A549 (cell line): ENCODE measurements around the gene PMPCA. TPM values are rescaled to one million over a fixed set of nuclear protein-coding genes. Genes with fewer than 3 reads are reported as not detected.

Experiments
- ATAC-seq, 2 experiments: fragments of 200-7000 bp in 1 of 2; fragments of >200 bp in 1 of 2; cut with Nextera tagmentation in 1 of 2; cut with Tn5 transposase in 1 of 2; 3 replicates each; pipeline versions ENCODE4 v1.8.0 to v1.9.1; 2018 to 2020; ENCODE audit warnings: mild to moderate bottlenecking in 1 of 2, moderate library complexity in 1 of 2
- CTCF ChIA-PET: fragments of 300-600 bp; sonication (Branson Sonifier 250); formaldehyde crosslinking; extraction: SDS; loops from one replicate; lab custom pipeline; 2021; ENCODE audit warnings: antibody characterized with exemption, inconsistent platforms; lab: Yijun Ruan, JAX
- POLR2A ChIA-PET: fragments of 350-600 bp; formaldehyde crosslinking; extraction: SDS; loops from one replicate; lab custom pipeline; 2021; ENCODE audit warnings: antibody characterized with exemption, inconsistent platforms; lab: Yijun Ruan, JAX
- DNase-seq, 2 experiments: peaks; one replicate each; pipeline versions ENCODE4 v3.0.0 to v3.0.0-alpha.2; 2011 to 2016; ENCODE audit warnings: low read depth in 1 of 2, low spot score in 1 of 2
- FAIRE-seq: peaks from 2 replicates; lab custom pipeline; 2011; peaks lifted over from hg19 to GRCh38; lab: Jason Lieb, UNC
- H3K27ac ChIP-seq, 2 experiments: fragments of >200 bp; sonication (Bioruptor Twin); formaldehyde crosslinking; 3 replicates each; pipeline ENCODE4 v1.5.1; 2016 to 2017
- H3K4me1 ChIP-seq: fragments of >200 bp; sonication (Bioruptor Twin); formaldehyde crosslinking; 3 replicates; pipeline ENCODE4 v1.6.1; 2016
- H3K4me2 ChIP-seq: fragments of >200 bp; sonication (Bioruptor Twin); formaldehyde crosslinking; 3 replicates; pipeline ENCODE4 v1.6.1; 2016
- H3K4me3 ChIP-seq: fragments of >200 bp; sonication (Bioruptor Twin); formaldehyde crosslinking; 3 replicates; pipeline ENCODE4 v1.5.1; 2016
- H3K9me3 ChIP-seq: fragments of >200 bp; sonication (Bioruptor Twin); formaldehyde crosslinking; 3 replicates; pipeline ENCODE4 v1.6.1; 2016
- BCL3 ChIP-seq: fragments of >200 bp; sonication (Bioruptor Twin); formaldehyde crosslinking; IDR thresholded peaks from 3 replicates; pipeline ENCODE4 v1.6.1; 2016
- BHLHE40 ChIP-seq: IDR thresholded peaks from 2 replicates; pipeline ENCODE4 v1.6.1; 2012; ENCODE audit warnings: low read depth, low read length, inconsistent platforms
- EHF ChIP-seq: fragments of 250-450 bp; sonication (Bioruptor Pico); IDR thresholded peaks from 2 replicates; pipeline ENCODE4 v1.5.0; 2020; ENCODE audit warnings: mild to moderate bottlenecking
- EHMT2 ChIP-seq: fragments of 200-600 bp; sonication (generic); IDR thresholded peaks from 2 replicates; pipeline ENCODE4 v1.6.1; 2016; ENCODE audit warnings: antibody characterized with exemption, low read depth, mild to moderate bottlenecking, moderate library complexity
- ESRRA ChIP-seq: fragments of 150-350 bp; IDR thresholded peaks from 2 replicates; pipeline ENCODE4 v1.6.1; 2014; ENCODE audit warnings: mild to moderate bottlenecking, low read length, borderline replicate concordance
- FOSB ChIP-seq: fragments of 250-450 bp; sonication (Bioruptor Pico); IDR thresholded peaks from 2 replicates; pipeline ENCODE4 v1.5.0; 2020; ENCODE audit warnings: mild to moderate bottlenecking, moderate library complexity
- GATA3 ChIP-seq: IDR thresholded peaks from 2 replicates; pipeline ENCODE4 v1.6.1; 2012; ENCODE audit warnings: borderline replicate concordance
- HDAC2 ChIP-seq: fragments of 200-600 bp; sonication (generic); IDR thresholded peaks from 2 replicates; pipeline ENCODE4 v1.6.1; 2016
- HOXA7 ChIP-seq: fragments of 250-450 bp; sonication (Bioruptor Pico); IDR thresholded peaks from 2 replicates; pipeline ENCODE4 v1.5.0; 2020; ENCODE audit warnings: mild to moderate bottlenecking, moderate library complexity
- HOXB13 ChIP-seq: fragments of 250-450 bp; sonication (Bioruptor Pico); IDR thresholded peaks from 2 replicates; pipeline ENCODE4 v1.5.0; 2020; ENCODE audit warnings: low read depth, mild to moderate bottlenecking, moderate library complexity
- JUN ChIP-seq, 2 experiments: fragments of >200 bp; sonication (Bioruptor Twin); formaldehyde crosslinking; IDR thresholded peaks; 2 replicates in 1 of 2; 3 replicates in 1 of 2; pipeline ENCODE4 v1.6.1; 2016 to 2017
- KDM1A ChIP-seq: fragments of 200-600 bp; sonication (generic); IDR thresholded peaks from 2 replicates; pipeline ENCODE4 v1.6.1; 2016; ENCODE audit warnings: low read depth, mild to moderate bottlenecking
- MAFK ChIP-seq: fragments of 450-650 bp; IDR thresholded peaks from 2 replicates; pipeline ENCODE4 v1.6.1; 2014; ENCODE audit not compliant: partially characterized antibody
- MAX ChIP-seq: IDR thresholded peaks from 2 replicates; pipeline ENCODE4 v1.6.1; 2012
- NR3C1 ChIP-seq: fragments of >200 bp; sonication (Bioruptor Twin); formaldehyde crosslinking; IDR thresholded peaks from 3 replicates; pipeline ENCODE4 v1.6.1; 2017
- PHF8 ChIP-seq: fragments of 200-600 bp; sonication (generic); IDR thresholded peaks from 2 replicates; pipeline ENCODE4 v1.6.1; 2016; ENCODE audit warnings: low read depth, mild to moderate bottlenecking, antibody characterized with exemption, moderate library complexity, borderline replicate concordance
- POLR2A ChIP-seq: IDR thresholded peaks from 2 replicates; pipeline ENCODE4 v1.6.1; 2012; ENCODE audit warnings: mild to moderate bottlenecking, low read length
- POLR2AphosphoS2 ChIP-seq: conservative IDR thresholded peaks from 2 replicates; pipeline ENCODE4 v1.6.1; 2012; ENCODE audit warnings: low read length, improper control_type of control experiment, inconsistent platforms
- RCOR1 ChIP-seq: fragments of 150-350 bp; IDR thresholded peaks from 2 replicates; pipeline ENCODE4 v1.6.1; 2014; ENCODE audit warnings: antibody characterized with exemption, low read length, low read depth
- RFX5 ChIP-seq: fragments of 450-650 bp; IDR thresholded peaks from 2 replicates; pipeline ENCODE4 v1.7.1; 2014; ENCODE audit warnings: antibody characterized with exemption, mild to moderate bottlenecking, moderate library complexity
- RNF2 ChIP-seq: fragments of 200-600 bp; sonication (generic); IDR thresholded peaks from 2 replicates; pipeline ENCODE4 v1.6.1; 2016; ENCODE audit warnings: low read depth, mild to moderate bottlenecking, antibody characterized with exemption, moderate library complexity, borderline replicate concordance
- ZFP36 ChIP-seq: fragments of 450-650 bp; IDR thresholded peaks from 2 replicates; pipeline ENCODE4 v1.6.1; 2014; ENCODE audit warnings: borderline replicate concordance; ENCODE audit not compliant: partially characterized antibody
- WGBS: methylation state at CpG from one replicate; pipeline ENCODE4 v1.1.6; 2017; ENCODE audit errors: missing lambda C conversion rate; 5-methylcytosine and 5-hydroxymethylcytosine counted together
- polyA plus RNA-seq, 4 experiments: library from polyadenylated mRNA; depleted of rRNA in 3 of 4; stranded (reverse); fragments of >200 nt; fragmentation: RNase III in 1 of 4; extraction: RNeasy Plus Mini Kit Qiagen cat#74134 plus additional on column Dnase treatment in 1 of 4; gene quantifications; 2 replicates in 3 of 4; 3 replicates in 1 of 4; pipeline ENCODE4 v1.2.3, GENCODE V29; 2011 to 2017
- TF ChIP-seq, protein P1 (sequence below): fragments of 150-350 bp; IDR thresholded peaks from 2 replicates; pipeline ENCODE4 v1.6.1; 2014; ENCODE audit warnings: low read depth, mild to moderate bottlenecking, low read length
- TF ChIP-seq, protein P2 (sequence below): fragments of >200 bp; sonication (Bioruptor Twin); formaldehyde crosslinking; IDR thresholded peaks from 3 replicates; pipeline ENCODE4 v1.5.1; 2016
- TF ChIP-seq, protein P3 (sequence below): IDR thresholded peaks from 2 replicates; pipeline ENCODE4 v1.6.1; 2012; ENCODE audit warnings: low read depth, borderline replicate concordance
- TF ChIP-seq, protein P4 (sequence below): fragments of 250-450 bp; sonication (Bioruptor Pico); IDR thresholded peaks from 2 replicates; pipeline ENCODE4 v1.5.0; 2020; ENCODE audit warnings: low read depth, mild to moderate bottlenecking, moderate library complexity

The PMPCA gene
- polyA plus RNA-seq, 2 of the 4 experiments (the other 2 are of a cell fraction): 71.1 to 89.2 TPM

DNA sequence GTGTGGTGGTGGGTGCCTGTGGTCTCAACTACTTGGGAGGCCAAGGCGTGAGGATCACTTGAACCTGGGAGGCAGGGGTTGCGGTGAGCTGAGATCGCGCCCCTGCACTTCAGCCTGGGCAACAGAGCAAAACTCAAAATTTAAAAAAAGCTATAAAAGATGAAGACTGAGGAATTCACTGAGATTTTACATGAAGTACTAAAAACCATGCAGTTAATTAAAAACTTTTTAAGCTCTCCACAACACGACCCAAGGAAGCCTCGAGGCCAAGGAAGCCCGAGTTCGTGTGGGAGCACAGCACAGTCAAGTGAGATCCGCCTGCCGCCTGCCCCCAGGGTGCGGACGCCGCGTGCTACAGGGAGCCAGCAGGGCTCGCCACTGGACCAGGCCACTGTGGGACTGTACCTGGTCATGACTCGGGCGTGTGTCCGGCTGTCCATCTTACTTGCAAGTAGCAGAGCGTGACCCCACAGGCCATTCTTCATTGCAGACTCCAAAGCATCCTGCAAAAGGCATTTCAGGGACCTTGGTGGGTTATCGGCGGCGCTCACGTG is 50.4 kb downstream of the PMPCA start:
- no peaks in the 10 kb centered on the region for H3K9me3 ChIP-seq
- 94% methylated on average over 23 of the region's 23 CpGs for WGBS
- H3K27ac ChIP-seq: no peak overlapping the region
- no peak overlapping the region for H3K4me2 ChIP-seq
- no peak for FAIRE-seq
- H3K4me3 ChIP-seq: no peak overlapping the region
- H3K4me1 ChIP-seq: no peaks in the 10 kb centered on the region
- ATAC-seq: no peak
- CTCF ChIA-PET: interaction anchor here (0.8 to 1.2 kb wide), 2 partner anchors 9 to 28 kb away, joined by 3 to 4 read pairs; no protein-coding TSS in a partner anchor
- no peak for DNase-seq
- POLR2A ChIA-PET: no interaction called here
- TF ChIP-seq, protein P1, sequence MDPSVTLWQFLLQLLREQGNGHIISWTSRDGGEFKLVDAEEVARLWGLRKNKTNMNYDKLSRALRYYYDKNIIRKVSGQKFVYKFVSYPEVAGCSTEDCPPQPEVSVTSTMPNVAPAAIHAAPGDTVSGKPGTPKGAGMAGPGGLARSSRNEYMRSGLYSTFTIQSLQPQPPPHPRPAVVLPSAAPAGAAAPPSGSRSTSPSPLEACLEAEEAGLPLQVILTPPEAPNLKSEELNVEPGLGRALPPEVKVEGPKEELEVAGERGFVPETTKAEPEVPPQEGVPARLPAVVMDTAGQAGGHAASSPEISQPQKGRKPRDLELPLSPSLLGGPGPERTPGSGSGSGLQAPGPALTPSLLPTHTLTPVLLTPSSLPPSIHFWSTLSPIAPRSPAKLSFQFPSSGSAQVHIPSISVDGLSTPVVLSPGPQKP: no peak
- TF ChIP-seq RFX5 (no peak), BHLHE40 (no peak), ESRRA (no peak), MAFK (no peak), POLR2AphosphoS2 (no peak), KDM1A (no peak), MAX (no peak), RNF2 (no peak), JUN (IDR thresholded peaks at IDR 0.05) (no peak), NR3C1 (no peak)
- TF ChIP-seq, protein P2, sequence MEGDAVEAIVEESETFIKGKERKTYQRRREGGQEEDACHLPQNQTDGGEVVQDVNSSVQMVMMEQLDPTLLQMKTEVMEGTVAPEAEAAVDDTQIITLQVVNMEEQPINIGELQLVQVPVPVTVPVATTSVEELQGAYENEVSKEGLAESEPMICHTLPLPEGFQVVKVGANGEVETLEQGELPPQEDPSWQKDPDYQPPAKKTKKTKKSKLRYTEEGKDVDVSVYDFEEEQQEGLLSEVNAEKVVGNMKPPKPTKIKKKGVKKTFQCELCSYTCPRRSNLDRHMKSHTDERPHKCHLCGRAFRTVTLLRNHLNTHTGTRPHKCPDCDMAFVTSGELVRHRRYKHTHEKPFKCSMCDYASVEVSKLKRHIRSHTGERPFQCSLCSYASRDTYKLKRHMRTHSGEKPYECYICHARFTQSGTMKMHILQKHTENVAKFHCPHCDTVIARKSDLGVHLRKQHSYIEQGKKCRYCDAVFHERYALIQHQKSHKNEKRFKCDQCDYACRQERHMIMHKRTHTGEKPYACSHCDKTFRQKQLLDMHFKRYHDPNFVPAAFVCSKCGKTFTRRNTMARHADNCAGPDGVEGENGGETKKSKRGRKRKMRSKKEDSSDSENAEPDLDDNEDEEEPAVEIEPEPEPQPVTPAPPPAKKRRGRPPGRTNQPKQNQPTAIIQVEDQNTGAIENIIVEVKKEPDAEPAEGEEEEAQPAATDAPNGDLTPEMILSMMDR: no peak
- TF ChIP-seq, protein P3, sequence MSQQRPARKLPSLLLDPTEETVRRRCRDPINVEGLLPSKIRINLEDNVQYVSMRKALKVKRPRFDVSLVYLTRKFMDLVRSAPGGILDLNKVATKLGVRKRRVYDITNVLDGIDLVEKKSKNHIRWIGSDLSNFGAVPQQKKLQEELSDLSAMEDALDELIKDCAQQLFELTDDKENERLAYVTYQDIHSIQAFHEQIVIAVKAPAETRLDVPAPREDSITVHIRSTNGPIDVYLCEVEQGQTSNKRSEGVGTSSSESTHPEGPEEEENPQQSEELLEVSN: no peak
- TF ChIP-seq, protein P4, sequence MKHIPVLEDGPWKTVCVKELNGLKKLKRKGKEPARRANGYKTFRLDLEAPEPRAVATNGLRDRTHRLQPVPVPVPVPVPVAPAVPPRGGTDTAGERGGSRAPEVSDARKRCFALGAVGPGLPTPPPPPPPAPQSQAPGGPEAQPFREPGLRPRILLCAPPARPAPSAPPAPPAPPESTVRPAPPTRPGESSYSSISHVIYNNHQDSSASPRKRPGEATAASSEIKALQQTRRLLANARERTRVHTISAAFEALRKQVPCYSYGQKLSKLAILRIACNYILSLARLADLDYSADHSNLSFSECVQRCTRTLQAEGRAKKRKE (CRISPR knock-in tag): no peak

DNA sequence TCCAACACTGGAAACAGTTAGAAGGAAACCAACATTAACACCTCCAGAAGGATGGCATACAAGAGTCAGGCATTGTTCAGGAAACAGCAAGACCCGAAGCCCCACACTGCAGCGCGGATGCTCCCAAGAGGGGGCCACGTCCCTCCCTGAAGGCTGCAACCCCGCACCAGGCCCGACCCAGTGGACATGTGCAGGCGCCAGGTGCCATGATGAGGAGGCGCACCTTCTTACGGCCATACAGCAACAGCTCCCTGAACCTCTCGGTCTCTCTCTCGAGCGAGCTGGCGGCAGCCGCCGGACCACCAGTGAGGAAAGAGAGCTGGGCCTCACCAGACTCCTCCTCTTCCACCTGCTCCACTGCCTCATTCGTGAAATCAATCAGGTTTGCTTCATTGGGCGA is 52.2 kb downstream of the PMPCA start:
- Histone ChIP-seq H3K27ac (no peak overlapping the region), H3K4me2 (no peak overlapping the region), H3K4me1 (no peaks in the 10 kb centered on the region), H3K9me3 (no peaks in the 10 kb centered on the region), H3K4me3 (no peak overlapping the region)
- ChIA-PET POLR2A (no interaction called here), CTCF (interaction anchor here (1.0 to 1.6 kb wide), 4 partner anchors 9 to 25 kb away, joined by 3 to 6 read pairs (median 4); no protein-coding TSS in a partner anchor)
- TF ChIP-seq, protein P3: no peak
- TF ChIP-seq FOSB (no peak), HOXB13 (CRISPR knock-in tag) (no peak), RNF2 (no peak), HOXA7 (CRISPR knock-in tag) (no peak), NR3C1 (no peak), RCOR1 (no peak), EHF (no peak), GATA3 (no peak), ZFP36 (no peak), EHMT2 (no peak), BCL3 (no peak), HDAC2 (no peak), POLR2AphosphoS2 (no peak), POLR2A (no peak), PHF8 (no peak)
- TF ChIP-seq, protein P1: no peak
- TF ChIP-seq, all 56 proteins: peak for 0
- DNase-seq (no peak), ATAC-seq (no peak; a peak in 1 of 6 replicates), FAIRE-seq (no peak)
- WGBS: 93% methylated on average over 17 of the region's 17 CpGs
